Omental fat pad (tissue), 4 donors: ENCODE results near the gene SCRN1. TPM values are rescaled to one million over a fixed set of nuclear protein-coding genes. Genes with fewer than 3 reads are reported as not detected.

Experiments used
- ATAC-seq: fragments of 150-250 bp; one replicate; pipeline ENCODE4 v1.9.1; 2016; ENCODE audit warnings: mild to moderate bottlenecking, moderate library complexity; ENCODE audit not compliant: low FRiP score
- DNase-seq: peaks from one replicate; pipeline ENCODE4 v3.0.0-alpha.2; 2019; ENCODE audit warnings: low spot score
- total RNA-seq, 4 donors: library from RNA; depleted of rRNA; stranded (reverse); fragments of >200 nt; gene quantifications; one replicate each; pipeline ENCODE4 v1.1.0, GENCODE V29; 2016
- TF ChIP-seq, protein P1 (sequence below), 3 donors: fragments of 450-650 bp; IDR thresholded peaks; one replicate each; pipeline ENCODE4 v1.5.1; 2016 to 2017; ENCODE audit warnings: antibody characterized with exemption in 3 of 3, mild to moderate bottlenecking in 3 of 3, moderate library complexity in 2 of 3

Gene SCRN1
- total RNA-seq, 4 donors from 2014 or later, result 19.7 to 43.1 (median 31.0) TPM

DNA sequence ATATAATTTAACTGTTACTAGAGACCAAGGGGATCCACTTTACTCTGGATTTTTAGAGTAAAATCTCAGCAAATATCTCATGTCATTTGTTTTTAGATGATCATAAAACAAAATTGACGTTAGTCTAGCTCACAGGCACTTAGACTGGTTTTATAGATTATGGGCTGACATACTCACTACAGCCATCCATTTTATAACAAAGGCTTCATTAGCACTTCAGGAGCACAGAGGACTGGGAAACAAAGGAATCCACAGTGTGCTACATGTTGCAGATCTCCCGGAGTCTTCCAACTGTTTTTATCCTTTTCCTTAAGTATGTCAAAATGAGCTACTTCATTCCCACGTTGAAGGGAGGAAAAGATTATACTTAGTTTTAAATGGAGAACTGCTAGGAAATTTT lies 15.9 kb upstream of the SCRN1 start:
- DNase-seq (no peak), ATAC-seq (no peak)
- TF ChIP-seq, protein P1, sequence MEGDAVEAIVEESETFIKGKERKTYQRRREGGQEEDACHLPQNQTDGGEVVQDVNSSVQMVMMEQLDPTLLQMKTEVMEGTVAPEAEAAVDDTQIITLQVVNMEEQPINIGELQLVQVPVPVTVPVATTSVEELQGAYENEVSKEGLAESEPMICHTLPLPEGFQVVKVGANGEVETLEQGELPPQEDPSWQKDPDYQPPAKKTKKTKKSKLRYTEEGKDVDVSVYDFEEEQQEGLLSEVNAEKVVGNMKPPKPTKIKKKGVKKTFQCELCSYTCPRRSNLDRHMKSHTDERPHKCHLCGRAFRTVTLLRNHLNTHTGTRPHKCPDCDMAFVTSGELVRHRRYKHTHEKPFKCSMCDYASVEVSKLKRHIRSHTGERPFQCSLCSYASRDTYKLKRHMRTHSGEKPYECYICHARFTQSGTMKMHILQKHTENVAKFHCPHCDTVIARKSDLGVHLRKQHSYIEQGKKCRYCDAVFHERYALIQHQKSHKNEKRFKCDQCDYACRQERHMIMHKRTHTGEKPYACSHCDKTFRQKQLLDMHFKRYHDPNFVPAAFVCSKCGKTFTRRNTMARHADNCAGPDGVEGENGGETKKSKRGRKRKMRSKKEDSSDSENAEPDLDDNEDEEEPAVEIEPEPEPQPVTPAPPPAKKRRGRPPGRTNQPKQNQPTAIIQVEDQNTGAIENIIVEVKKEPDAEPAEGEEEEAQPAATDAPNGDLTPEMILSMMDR (IDR thresholded peaks at IDR 0.05), result no peak

DNA sequence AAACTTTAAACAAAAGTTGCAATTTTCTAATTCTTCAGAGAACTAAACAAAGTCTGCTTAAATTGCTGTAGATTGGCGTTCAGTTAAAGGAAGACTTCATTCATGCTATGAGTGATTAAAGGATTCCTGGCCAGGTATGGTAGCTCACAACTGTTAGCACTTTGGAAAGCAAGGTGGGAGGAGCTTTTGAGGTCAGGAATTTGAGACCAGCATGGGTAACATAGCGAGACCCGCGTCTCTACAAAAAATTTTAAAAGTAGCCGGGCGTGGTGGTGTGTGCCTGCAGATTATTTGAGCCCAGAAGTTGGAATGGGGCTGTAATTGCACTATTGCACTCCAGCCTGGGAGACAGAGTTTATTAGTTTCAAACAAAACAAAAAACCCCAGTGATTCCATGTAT lies 13.5 kb upstream of the SCRN1 start:
- DNase-seq, result no peak
- ATAC-seq, result no peak
- TF ChIP-seq, protein P1 (IDR thresholded peaks at IDR 0.05), result no peak

DNA sequence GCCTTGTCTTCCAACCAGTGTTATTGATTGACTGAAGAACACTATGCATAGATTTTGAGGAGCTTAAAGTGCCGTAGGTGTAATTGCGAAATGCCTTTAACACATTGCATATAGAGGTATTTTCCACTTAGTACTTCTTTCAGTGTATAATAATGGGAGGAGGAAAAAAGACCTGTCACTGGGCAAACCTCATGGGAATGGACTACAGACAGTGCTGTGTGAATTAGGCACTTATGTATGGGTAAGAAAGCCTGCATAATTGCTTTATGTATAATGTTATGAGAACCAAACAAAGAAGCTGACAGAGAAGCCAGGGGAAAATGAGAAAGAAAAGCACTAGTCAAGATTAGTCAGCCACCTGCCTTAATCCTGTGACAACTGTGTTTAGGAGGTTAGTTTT lies 12.4 kb upstream of the SCRN1 start:
- TF ChIP-seq, protein P1 (IDR thresholded peaks at IDR 0.05), result no peak
- no peak for DNase-seq
- ATAC-seq, result no peak

DNA sequence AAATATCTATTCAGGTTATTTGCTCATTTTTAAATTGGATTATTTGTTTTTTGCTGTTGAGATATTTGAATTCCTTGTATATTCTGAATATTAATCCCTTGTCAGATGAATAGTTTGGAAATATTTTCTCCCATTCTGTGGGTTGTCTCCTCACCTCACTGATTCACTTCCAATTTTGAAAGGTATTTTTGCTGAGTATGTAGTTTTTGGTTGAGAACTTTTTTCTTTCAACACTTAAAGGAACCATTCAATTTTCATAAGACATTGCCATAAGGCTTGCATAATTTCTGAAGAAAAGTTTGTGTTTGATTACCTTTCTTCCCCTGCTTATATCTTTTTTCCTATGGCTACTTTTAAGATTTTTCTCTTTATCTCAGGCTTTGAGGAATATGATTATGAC lies 8.9 kb upstream of the SCRN1 start:
- no peak for DNase-seq
- no peak for ATAC-seq
- TF ChIP-seq, protein P1 (IDR thresholded peaks at IDR 0.05), result no peak

DNA sequence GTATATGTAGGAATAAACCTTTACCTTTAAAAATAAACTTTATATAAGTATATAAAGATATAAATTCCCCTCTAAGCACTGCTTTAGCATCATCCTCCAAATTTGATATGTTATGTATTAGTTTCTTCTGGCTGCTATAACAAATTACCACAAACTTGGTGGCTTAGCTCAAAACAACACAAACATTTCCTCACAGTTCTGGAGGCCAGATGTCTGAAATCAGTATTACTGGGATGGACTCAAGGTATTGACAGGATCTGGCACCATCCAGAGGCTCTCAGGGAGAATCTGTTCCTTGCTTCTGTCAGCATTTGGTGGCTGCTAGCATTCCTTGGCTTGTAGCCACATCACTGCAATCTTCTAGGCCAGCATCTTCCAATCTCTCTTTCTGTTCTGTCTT lies 6.7 kb upstream of the SCRN1 start:
- TF ChIP-seq, protein P1 (IDR thresholded peaks at IDR 0.05), result no peak
- no peak for ATAC-seq
- no peak for DNase-seq

DNA sequence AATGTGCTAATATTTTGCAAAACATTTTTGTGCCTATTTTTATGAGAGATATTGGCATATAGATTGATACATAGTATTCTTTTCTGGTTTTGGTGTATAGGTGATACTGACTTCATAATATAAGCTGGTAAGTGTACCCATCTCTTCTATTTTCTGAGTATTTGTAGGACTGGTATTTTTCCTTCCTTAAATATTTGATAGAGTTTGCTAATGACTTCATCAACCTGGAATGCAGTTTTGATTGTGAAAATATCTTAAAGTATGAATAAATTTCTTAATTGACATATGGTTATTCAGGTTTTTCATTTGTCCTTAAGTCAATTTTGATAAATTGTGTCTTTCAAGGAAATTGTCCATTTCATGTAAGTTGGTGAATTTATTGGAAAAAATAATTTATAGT lies 6.1 kb upstream of the SCRN1 start:
- no peak for ATAC-seq
- no peak for DNase-seq
- TF ChIP-seq, protein P1 (IDR thresholded peaks at IDR 0.05), result no peak

DNA sequence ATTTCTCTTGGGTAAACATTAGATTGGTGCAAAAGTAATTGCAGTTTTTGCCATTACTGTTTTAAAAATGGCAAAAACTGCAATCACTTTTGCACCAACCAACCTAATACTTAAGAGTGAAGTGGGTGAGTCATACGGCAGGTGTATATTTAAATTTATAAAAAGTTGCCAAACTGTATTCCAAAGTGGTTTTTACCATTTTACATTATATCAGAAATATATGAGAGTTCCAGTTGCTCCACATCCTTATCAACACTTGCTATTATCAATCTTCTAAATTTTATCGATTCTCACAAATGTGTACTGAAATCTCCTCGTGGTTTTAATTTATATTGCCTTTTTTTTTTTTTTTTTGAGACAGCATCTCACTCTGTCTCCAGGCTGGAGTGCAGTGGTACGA lies 3.5 kb upstream of the SCRN1 start:
- DNase-seq (no peak), ATAC-seq (no peak)
- TF ChIP-seq, protein P1 (IDR thresholded peaks at IDR 0.05), result no peak
